K562 (cell line): ENCODE data around the gene OSM. TPM values are rescaled to one million over a fixed set of nuclear protein-coding genes. Genes with fewer than 3 reads are reported as not detected.

Source experiments
- ATAC-seq: fragments of 200-7000 bp; cut with Tn5 transposase; 3 replicates; pipeline ENCODE4 v1.9.1; 2020; ENCODE audit warnings: moderate library complexity
- BruUV-seq: library from RNA; stranded (reverse); fragments of 400-500 nt; replicated peaks from 2 replicates; lab custom pipeline; 2021; lab: Mats Ljungman, UMichigan
- CTCF ChIA-PET: fragments of 300-600 bp; formaldehyde crosslinking; extraction: SDS; loops from one replicate; lab custom pipeline; 2021; ENCODE audit warnings: low intra/inter-chr PET ratio; lab: Yijun Ruan, JAX
- POLR2A ChIA-PET: fragments of 300-600, 350-650 bp; sonication (Branson Sonifier 250); formaldehyde crosslinking; extraction: SDS; loops from one replicate; lab custom pipeline; 2021; ENCODE audit warnings: antibody characterized with exemption, inconsistent platforms; lab: Yijun Ruan, JAX
- DNase-seq, 4 experiments: peaks; one replicate each; pipeline versions ENCODE4 v3.0.0 to v3.0.0-alpha.2; 2011 to 2018; ENCODE audit warnings: low spot score in 3 of 4, mixed read lengths in 3 of 4; ENCODE audit errors: extremely low read depth in 1 of 4
- FAIRE-seq: peaks from 2 replicates; lab custom pipeline; 2011; peaks lifted over from hg19 to GRCh38; lab: Jason Lieb, UNC
- H2AFZ ChIP-seq: 2 replicates; pipeline ENCODE4 v1.6.0; 2011; ENCODE audit warnings: low read depth, low read length, control low read depth, inconsistent platforms
- H3K27ac ChIP-seq: fragments of 200-600 bp; 3 replicates; pipeline ENCODE4 v1.8.0; 2011; ENCODE audit warnings: low read depth, mild to moderate bottlenecking, control low read depth, inconsistent platforms, low read length, moderate library complexity, mixed read lengths; ENCODE audit errors: extremely low read depth
- H3K27me3 ChIP-seq, 2 experiments: fragments of 300-600 bp in 1 of 2; 2 replicates in 1 of 2; 3 replicates in 1 of 2; pipeline versions ENCODE4 v1.6.0 to v1.8.0; 2011; ENCODE audit warnings: inconsistent platforms in 2 of 2, low read length in 2 of 2, mild to moderate bottlenecking in 1 of 2, mixed read lengths in 1 of 2, moderate library complexity in 1 of 2; ENCODE audit not compliant: control insufficient read depth in 2 of 2, insufficient read depth in 2 of 2
- H3K36me3 ChIP-seq: fragments of 300-600 bp; 3 replicates; pipeline ENCODE4 v1.8.0; 2011; ENCODE audit warnings: mild to moderate bottlenecking, low read length, inconsistent platforms; ENCODE audit not compliant: control insufficient read depth, insufficient read depth
- H3K4me1 ChIP-seq, 2 experiments: fragments of 200-600 bp in 1 of 2; replicated peaks in 1 of 2; 2 replicates in 1 of 2; 3 replicates in 1 of 2; pipeline versions ENCODE4 v1.5.1 to v1.8.0; 2011; ENCODE audit warnings: inconsistent platforms in 2 of 2, low read length in 2 of 2, mild to moderate bottlenecking in 1 of 2, mixed read lengths in 1 of 2, moderate library complexity in 1 of 2; ENCODE audit not compliant: control insufficient read depth in 2 of 2, insufficient read depth in 2 of 2
- H3K4me2 ChIP-seq: 2 replicates; pipeline ENCODE4 v1.6.1; 2011; ENCODE audit warnings: low read length, control low read depth, inconsistent platforms, mixed read lengths; ENCODE audit not compliant: insufficient read depth
- H3K4me3 ChIP-seq: fragments of 200-600 bp; sonication (generic), shearing (Covaris generic); 2 replicates; pipeline ENCODE4 v1.5.1; 2016; ENCODE audit warnings: control low read depth, inconsistent platforms
- H3K79me2 ChIP-seq: fragments of 200-600 bp; 3 replicates; pipeline ENCODE4 v1.8.0; 2011; ENCODE audit warnings: low read length, inconsistent platforms; ENCODE audit not compliant: control insufficient read depth, insufficient read depth
- H3K9ac ChIP-seq, 2 experiments: 2 replicates each; pipeline versions ENCODE4 v1.6.0 to v1.6.1; 2011; ENCODE audit warnings: low read depth in 2 of 2, low read length in 2 of 2, control low read depth in 1 of 2, inconsistent platforms in 1 of 2, mild to moderate bottlenecking in 1 of 2, mixed read lengths in 1 of 2; ENCODE audit not compliant: insufficient read depth in 1 of 2
- H3K9me1 ChIP-seq: one replicate; pipeline ENCODE4 v1.6.0; 2011; ENCODE audit warnings: inconsistent platforms, mild to moderate bottlenecking, low read length, moderate library complexity; ENCODE audit not compliant: control insufficient read depth, insufficient read depth
- H3K9me3 ChIP-seq: replicated peaks from 2 replicates; pipeline ENCODE4 v1.5.1; 2011; ENCODE audit warnings: low read depth, low read length, inconsistent platforms; ENCODE audit not compliant: control insufficient read depth, insufficient read depth
- H4K20me1 ChIP-seq: replicated peaks from 2 replicates; pipeline ENCODE4 v1.6.1; 2011; ENCODE audit warnings: low read length, inconsistent platforms, mixed read lengths; ENCODE audit not compliant: control insufficient read depth, insufficient read depth
- ARHGAP35 ChIP-seq: fragments of 450-650 bp; IDR thresholded peaks from 2 replicates; pipeline ENCODE4 v1.6.1; 2018; ENCODE audit not compliant: partially characterized antibody
- CBX1 ChIP-seq: sonication (generic); IDR thresholded peaks from 2 replicates; pipeline ENCODE4 v1.6.1; 2016; ENCODE audit warnings: antibody characterized with exemption, low read depth, mild to moderate bottlenecking
- CBX2 ChIP-seq: fragments of 200-600 bp; sonication (generic); IDR thresholded peaks from one replicate; pipeline ENCODE4 v1.6.1; 2012; ENCODE audit warnings: mild to moderate bottlenecking, low read length, inconsistent platforms; ENCODE audit not compliant: insufficient read depth, poor library complexity, severe bottlenecking
- CREB1 ChIP-seq, 2 experiments: sonication (generic) in 1 of 2; formaldehyde crosslinking in 1 of 2; IDR thresholded peaks; 2 replicates each; pipeline versions ENCODE4 v1.6.1 to v1.8.0; 2012 to 2022; ENCODE audit warnings: inconsistent platforms in 1 of 2, mild to moderate bottlenecking in 1 of 2, missing genetic modification reagents in 1 of 2, moderate library complexity in 1 of 2
- CTCFL ChIP-seq: IDR thresholded peaks from 2 replicates; pipeline ENCODE4 v1.6.1; 2011; ENCODE audit warnings: borderline replicate concordance, low read depth, mild to moderate bottlenecking, moderate library complexity, low read length; ENCODE audit not compliant: insufficient read depth, poor library complexity, severe bottlenecking
- ELF4 ChIP-seq: fragments of 450-650 bp; formaldehyde crosslinking; IDR thresholded peaks from 2 replicates; pipeline ENCODE4 v1.4.0; 2022; ENCODE audit warnings: missing genetic modification characterization
- ETV5 ChIP-seq: sonication (generic); formaldehyde crosslinking; IDR thresholded peaks from 2 replicates; pipeline ENCODE4 v1.4.0; 2020; ENCODE audit warnings: low read depth, mild to moderate bottlenecking, missing genetic modification reagents
- HDAC2 ChIP-seq: fragments of 450-650 bp; IDR thresholded peaks from 2 replicates; pipeline ENCODE4 v1.6.1; 2016; ENCODE audit warnings: mild to moderate bottlenecking
- LEF1 ChIP-seq: fragments of 450-650 bp; IDR thresholded peaks from 2 replicates; pipeline ENCODE4 v1.6.1; 2016; ENCODE audit warnings: mild to moderate bottlenecking
- NRF1 ChIP-seq, 2 experiments: fragments of 450-650 bp; IDR thresholded peaks in 1 of 2; conservative IDR thresholded peaks in 1 of 2; 2 replicates each; pipeline ENCODE4 v1.6.1; 2014; ENCODE audit warnings: mild to moderate bottlenecking in 2 of 2
- PHF21A ChIP-seq: fragments of 450-650 bp; IDR thresholded peaks from 2 replicates; pipeline ENCODE4 v1.6.1; 2017; ENCODE audit warnings: low read depth, borderline replicate concordance
- RCOR1 ChIP-seq, 2 experiments: IDR thresholded peaks; 2 replicates each; pipeline ENCODE4 v1.6.1; 2012; ENCODE audit warnings: low read depth in 2 of 2, low read length in 2 of 2, borderline replicate concordance in 1 of 2, improper control_type of control experiment in 1 of 2
- YY1 ChIP-seq, 3 experiments: IDR thresholded peaks; 2 replicates each; pipeline ENCODE4 v1.6.1; 2011; ENCODE audit warnings: low read length in 2 of 3, mild to moderate bottlenecking in 2 of 3, moderate library complexity in 2 of 3, borderline replicate concordance in 1 of 3, control low read depth in 1 of 3, low read depth in 1 of 3; ENCODE audit not compliant: insufficient read depth in 3 of 3, insufficient replicate concordance in 2 of 3, control insufficient read depth in 1 of 3, insufficient read length in 1 of 3; ENCODE audit errors: extremely low read depth in 1 of 3
- ZKSCAN3 ChIP-seq: fragments of 250-450 bp; sonication (Bioruptor Pico); IDR thresholded peaks from 2 replicates; pipeline ENCODE4 v1.4.0; 2020
- ZNF354B ChIP-seq: fragments of 250-450 bp; sonication (Bioruptor Pico); IDR thresholded peaks from 2 replicates; pipeline ENCODE4 v1.4.0; 2020
- ZNF436 ChIP-seq: fragments of 250-450, 450-650 bp; sonication (Bioruptor Pico); formaldehyde crosslinking; IDR thresholded peaks from 2 replicates; pipeline ENCODE4 v1.7.0; 2020; ENCODE audit warnings: mild to moderate bottlenecking
- ZNF668 ChIP-seq: fragments of 250-450 bp; sonication (Bioruptor Pico); IDR thresholded peaks from 2 replicates; pipeline ENCODE4 v1.8.0; 2022; ENCODE audit warnings: mild to moderate bottlenecking, inconsistent platforms
- ZNF780A ChIP-seq: fragments of 250-450 bp; sonication (Bioruptor Pico); IDR thresholded peaks from 2 replicates; pipeline ENCODE4 v1.5.0; 2021; ENCODE audit warnings: mild to moderate bottlenecking
- WGBS: fragments of 100-300 bp; shearing (Covaris generic); methylation state at CpG from one replicate; pipeline ENCODE4 v1.1.6; 2016; ENCODE audit warnings: low coverage, mixed read lengths; ENCODE audit not compliant: insufficient coverage; ENCODE audit errors: missing lambda C conversion rate; 5-methylcytosine and 5-hydroxymethylcytosine counted together
- in situ Hi-C: fragments of 300-500 bp; cut with MboI; formaldehyde crosslinking; loops from 4 replicates; pipeline ENCODE4 v1.15.0; 2018; ENCODE audit warnings: inconsistent platforms, mixed read lengths
- intact Hi-C: fragments of 100-400 bp; cut with micrococcal nuclease; formaldehyde crosslinking; loops from 2 replicates; pipeline ENCODE4 v1.14.2; 2022
- polyA plus RNA-seq, 8 experiments: library from polyadenylated mRNA; depleted of rRNA in 4 of 8; stranded (reverse) in 5 of 8; unstranded in 3 of 8; fragments of >200 nt; fragmentation: Nextera tagmentation in 2 of 8; fragmentation: Illumina TruSeq in 1 of 8; extraction: Ambion mirVana in 2 of 8; extraction: Trizol in 1 of 8; gene quantifications; 2 replicates each; pipeline versions ENCODE4 v1.2.1 to v1.2.3, GENCODE V29; 2011 to 2014; ENCODE audit warnings: inconsistent platforms in 1 of 8, missing spikeins in 1 of 8
- total RNA-seq, 7 experiments: library from RNA; depleted of rRNA in 6 of 7; stranded (reverse); fragments of >200 nt in 6 of 7; fragmentation: Illumina TruSeq in 2 of 7; extraction: Trizol in 2 of 7; gene quantifications; 2 replicates each; pipeline versions ENCODE4 v1.2.1 to v1.2.3, GENCODE V29; 2011 to 2021; ENCODE audit warnings: low replicate concordance in 1 of 7
- TF ChIP-seq, protein P1 (sequence below): IDR thresholded peaks from 3 replicates; pipeline ENCODE4 v1.6.1; 2011; ENCODE audit warnings: borderline replicate concordance, mild to moderate bottlenecking; ENCODE audit not compliant: insufficient read length, insufficient read depth

OSM gene
- total and polyA plus RNA-seq, 9 of the 15 experiments (the other 6 are each of a cell fraction or from before 2014, with no cell fraction given) = 0.22 TPM; not detected in 8

- Histone ChIP-seq H3K4me3 (no peak overlapping the region), H3K4me2 (no peak overlapping the region), H3K27ac (no peak overlapping the region), H3K27me3 (no peaks in the 10 kb centered on the region), H3K36me3 (no peaks in the 10 kb centered on the region), H2AFZ (no peak overlapping the region), H3K9ac (peak overlapping the region in 1 of 2 experiments; percentile 45; a peak in 1 of 4 replicates), H4K20me1 (peaks cover 6% of the 10 kb centered on the region; the same call in 1 of the 2 replicates), H3K9me3 (no peaks in the 10 kb centered on the region), H3K79me2 (no peaks in the 10 kb centered on the region), H3K9me1 (no peaks in the 10 kb centered on the region), H3K4me1 (peaks cover 21 to 72% of the 10 kb centered on the region in 2 experiments; a peak in 4 of 5 replicates)
- FAIRE-seq = no peak
- TF ChIP-seq CBX2 = no peak
- no peak for TF ChIP-seq ARHGAP35
- TF ChIP-seq PHF21A = no peak
- TF ChIP-seq ZNF780A = no peak
- TF ChIP-seq, protein P1, sequence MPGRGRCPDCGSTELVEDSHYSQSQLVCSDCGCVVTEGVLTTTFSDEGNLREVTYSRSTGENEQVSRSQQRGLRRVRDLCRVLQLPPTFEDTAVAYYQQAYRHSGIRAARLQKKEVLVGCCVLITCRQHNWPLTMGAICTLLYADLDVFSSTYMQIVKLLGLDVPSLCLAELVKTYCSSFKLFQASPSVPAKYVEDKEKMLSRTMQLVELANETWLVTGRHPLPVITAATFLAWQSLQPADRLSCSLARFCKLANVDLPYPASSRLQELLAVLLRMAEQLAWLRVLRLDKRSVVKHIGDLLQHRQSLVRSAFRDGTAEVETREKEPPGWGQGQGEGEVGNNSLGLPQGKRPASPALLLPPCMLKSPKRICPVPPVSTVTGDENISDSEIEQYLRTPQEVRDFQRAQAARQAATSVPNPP = no peak
- TF ChIP-seq HDAC2 = no peak
- no peak for TF ChIP-seq ELF4
- TF ChIP-seq YY1 (IDR thresholded peaks at IDR 0.05; ENCODE audit: borderline replicate concordance in 1 of 3, control insufficient read depth in 1 of 3, extremely low read depth in 1 of 3, insufficient read depth in 3 of 3, insufficient read length in 1 of 3, insufficient replicate concordance in 2 of 3, low read depth in 1 of 3, low read length in 2 of 3) = no peak
- no peak for TF ChIP-seq RCOR1 (IDR thresholded peaks at IDR 0.05; ENCODE audit: borderline replicate concordance in 1 of 2, low read depth in 2 of 2, low read length in 2 of 2)
- no peak for TF ChIP-seq CBX1
- TF ChIP-seq CTCFL = no peak
- no peak for TF ChIP-seq ETV5 (CRISPR knock-in tag)
- no peak for TF ChIP-seq ZNF668
- no peak for TF ChIP-seq CREB1 (IDR thresholded peaks at IDR 0.05)
- no peak for TF ChIP-seq CREB1 (CRISPR knock-in tag; IDR thresholded peaks at IDR 0.05)
- no peak for TF ChIP-seq LEF1
- TF ChIP-seq ZNF436 = no peak
- TF ChIP-seq NRF1 (conservative IDR thresholded peaks at IDR 0.05 in 1 of 2, IDR thresholded peaks at IDR 0.05 in 1 of 2) = no peak
- TF ChIP-seq ZNF354B (CRISPR knock-in tag) = no peak
- TF ChIP-seq ZKSCAN3 (CRISPR knock-in tag) = no peak
- ChIA-PET CTCF (interaction anchor here (1.1 to 2.8 kb wide), 3 partner anchors 23 to 177 kb away, joined by 3 to 23 read pairs (median 17); no protein-coding TSS in a partner anchor), POLR2A (interaction anchor here (0.6 kb wide), 1 partner anchor 71 kb away, joined by 3 read pairs; the partner anchor contains the start of gene SF3A1)
- ATAC-seq = no peak
- in situ Hi-C loops = loop anchor here (10.0 kb wide), 1 partner anchor 319 kb away; the partner anchor contains the start of gene TCN2
- 57% methylated on average over 5 of the region's 8 CpGs for WGBS
- intact Hi-C loops = loop anchor here (1.0 kb wide), 1 partner anchor 23 kb away; no protein-coding TSS in a partner anchor
- no TSS peak for BruUV-seq
- DNase-seq = no peak
These were observed 19.2 kb upstream of the OSM start for GRCh38 chr22:30285846-30286200.
